HepG2 (cell line): ENCODE results near the gene TAT. TPM values are rescaled to one million over a fixed set of nuclear protein-coding genes. Genes with fewer than 3 reads are reported as not detected.

Experiments
- EEA1 ChIP-seq: sonication (generic); formaldehyde crosslinking; IDR thresholded peaks from 2 replicates; pipeline ENCODE4 v1.5.1; 2020; ENCODE audit warnings: mild to moderate bottlenecking, missing genetic modification reagents, borderline replicate concordance
- EP300 ChIP-seq, 3 experiments: sonication (generic) in 1 of 3; formaldehyde crosslinking in 1 of 3; IDR thresholded peaks; 2 replicates each; pipeline versions ENCODE4 v1.5.1 to v1.6.1; 2011 to 2020; ENCODE audit warnings: low read depth in 2 of 3, low read length in 2 of 3, borderline replicate concordance in 1 of 3, improper control_type of control experiment in 1 of 3, mild to moderate bottlenecking in 1 of 3, missing genetic modification reagents in 1 of 3, moderate library complexity in 1 of 3
- HMGA1 ChIP-seq: sonication (generic); formaldehyde crosslinking; conservative IDR thresholded peaks from 2 replicates; pipeline ENCODE4 v1.4.0; 2020; ENCODE audit warnings: missing genetic modification reagents
- MATR3 ChIP-seq: sonication (generic); formaldehyde crosslinking; IDR thresholded peaks from 2 replicates; pipeline ENCODE4 v1.4.0; 2020; ENCODE audit warnings: missing genetic modification reagents
- MIER3 ChIP-seq: IDR thresholded peaks from 2 replicates; pipeline ENCODE4 v1.6.1; 2016; ENCODE audit warnings: missing compliant biosample characterization, borderline replicate concordance
- PHF5A ChIP-seq: IDR thresholded peaks from one replicate; pipeline ENCODE4 v1.6.1; 2018; ENCODE audit warnings: low read depth, missing genetic modification reagents; ENCODE audit not compliant: unreplicated experiment
- SNAI1 ChIP-seq: sonication (generic); formaldehyde crosslinking; IDR thresholded peaks from 2 replicates; pipeline ENCODE4 v1.5.0; 2020; ENCODE audit warnings: mild to moderate bottlenecking, missing genetic modification reagents, borderline replicate concordance
- SRSF1 ChIP-seq: fragments of 200-400 bp; formaldehyde crosslinking; optimal IDR thresholded peaks from 2 replicates; pipeline ENCODE3; 2017; ENCODE audit warnings: mild to moderate bottlenecking, low read depth, low read length, moderate library complexity
- SSRP1 ChIP-seq: IDR thresholded peaks from 2 replicates; pipeline ENCODE4 v1.6.1; 2016; ENCODE audit warnings: control low read depth
- TBL1XR1 ChIP-seq: fragments of 150-350 bp; IDR thresholded peaks from 2 replicates; pipeline ENCODE4 v1.6.1; 2014; ENCODE audit warnings: borderline replicate concordance, low read length; ENCODE audit not compliant: partially characterized antibody
- U2AF1 ChIP-seq: fragments of 200-400 bp; formaldehyde crosslinking; optimal IDR thresholded peaks from 2 replicates; pipeline ENCODE3; 2017; ENCODE audit warnings: mild to moderate bottlenecking, low read depth, low read length
- ZFP36L2 ChIP-seq: sonication (generic); formaldehyde crosslinking; IDR thresholded peaks from 2 replicates; pipeline ENCODE4 v1.4.0; 2020; ENCODE audit warnings: missing genetic modification reagents
- ZNF235 ChIP-seq: sonication (generic); formaldehyde crosslinking; IDR thresholded peaks from 2 replicates; pipeline ENCODE4 v1.8.1; 2023; ENCODE audit warnings: mild to moderate bottlenecking, missing genetic modification reagents, borderline replicate concordance
- ZNF350 ChIP-seq: sonication (generic); formaldehyde crosslinking; IDR thresholded peaks from 2 replicates; pipeline ENCODE4 v1.4.0; 2020; ENCODE audit warnings: mild to moderate bottlenecking, low read depth, missing genetic modification reagents, borderline replicate concordance
- ZNF496 ChIP-seq: sonication (generic); formaldehyde crosslinking; IDR thresholded peaks from 2 replicates; pipeline ENCODE4 v1.8.1; 2023; ENCODE audit warnings: mild to moderate bottlenecking, moderate library complexity, missing genetic modification reagents; ENCODE audit not compliant: insufficient replicate concordance
- ZNF547 ChIP-seq: sonication (generic); formaldehyde crosslinking; IDR thresholded peaks from 2 replicates; pipeline ENCODE4 v1.5.1; 2020; ENCODE audit warnings: mild to moderate bottlenecking, missing genetic modification reagents
- ZSCAN21 ChIP-seq: sonication (generic); formaldehyde crosslinking; IDR thresholded peaks from 2 replicates; pipeline ENCODE4 v1.8.0; 2022; ENCODE audit warnings: mild to moderate bottlenecking, missing genetic modification reagents, moderate library complexity, borderline replicate concordance
- ZSCAN25 ChIP-seq: sonication (generic); formaldehyde crosslinking; IDR thresholded peaks from 2 replicates; pipeline ENCODE4 v1.8.0; 2022; ENCODE audit warnings: mild to moderate bottlenecking, missing genetic modification reagents
- polyA plus RNA-seq, 8 experiments: library from polyadenylated mRNA; depleted of rRNA in 3 of 8; stranded (reverse) in 7 of 8; unstranded in 1 of 8; fragments of >200 nt; fragmentation: Illumina TruSeq in 4 of 8; extraction: Trizol in 4 of 8; gene quantifications; 2 replicates each; pipeline versions ENCODE4 v1.2.1 to v1.2.3, GENCODE V29; 2011 to 2016; ENCODE audit warnings: low read depth in 4 of 8, missing spikeins in 1 of 8, mixed read lengths in 1 of 8; ENCODE audit not compliant: insufficient read depth in 1 of 8
- total RNA-seq, 5 experiments: library from RNA; depleted of rRNA; stranded (reverse); fragments of >200 nt; fragmentation: Illumina TruSeq; extraction: Trizol; gene quantifications; 2 replicates each; pipeline ENCODE4 v1.2.3, GENCODE V29; 2016; ENCODE audit warnings: low read depth in 1 of 5
- TF ChIP-seq, protein P1 (sequence below): sonication (generic); formaldehyde crosslinking; IDR thresholded peaks from 2 replicates; pipeline ENCODE4 v1.4.0; 2020; ENCODE audit warnings: missing genetic modification reagents
- TF ChIP-seq, protein P2 (sequence below): sonication (generic); formaldehyde crosslinking; IDR thresholded peaks from 2 replicates; pipeline ENCODE4 v1.8.1; 2023; ENCODE audit warnings: missing genetic modification reagents, inconsistent platforms, borderline replicate concordance
- TF ChIP-seq, protein P3 (sequence below): sonication (generic); formaldehyde crosslinking; IDR thresholded peaks from 2 replicates; pipeline ENCODE4 v1.4.0; 2020; ENCODE audit warnings: missing genetic modification reagents
- TF ChIP-seq, protein P4 (sequence below): sonication (generic); formaldehyde crosslinking; IDR thresholded peaks from 2 replicates; pipeline ENCODE4 v1.5.0; 2020; ENCODE audit warnings: mild to moderate bottlenecking, missing genetic modification reagents, moderate library complexity
- TF ChIP-seq, protein P5 (sequence below): sonication (generic); formaldehyde crosslinking; conservative IDR thresholded peaks from 2 replicates; pipeline ENCODE4 v1.4.0; 2020; ENCODE audit warnings: missing genetic modification reagents

The TAT gene
- total and polyA plus RNA-seq, 2 of the 13 experiments (the other 11 are each of a cell fraction or from before 2014, with no cell fraction given): 1.6 to 5.8 TPM

DNA sequence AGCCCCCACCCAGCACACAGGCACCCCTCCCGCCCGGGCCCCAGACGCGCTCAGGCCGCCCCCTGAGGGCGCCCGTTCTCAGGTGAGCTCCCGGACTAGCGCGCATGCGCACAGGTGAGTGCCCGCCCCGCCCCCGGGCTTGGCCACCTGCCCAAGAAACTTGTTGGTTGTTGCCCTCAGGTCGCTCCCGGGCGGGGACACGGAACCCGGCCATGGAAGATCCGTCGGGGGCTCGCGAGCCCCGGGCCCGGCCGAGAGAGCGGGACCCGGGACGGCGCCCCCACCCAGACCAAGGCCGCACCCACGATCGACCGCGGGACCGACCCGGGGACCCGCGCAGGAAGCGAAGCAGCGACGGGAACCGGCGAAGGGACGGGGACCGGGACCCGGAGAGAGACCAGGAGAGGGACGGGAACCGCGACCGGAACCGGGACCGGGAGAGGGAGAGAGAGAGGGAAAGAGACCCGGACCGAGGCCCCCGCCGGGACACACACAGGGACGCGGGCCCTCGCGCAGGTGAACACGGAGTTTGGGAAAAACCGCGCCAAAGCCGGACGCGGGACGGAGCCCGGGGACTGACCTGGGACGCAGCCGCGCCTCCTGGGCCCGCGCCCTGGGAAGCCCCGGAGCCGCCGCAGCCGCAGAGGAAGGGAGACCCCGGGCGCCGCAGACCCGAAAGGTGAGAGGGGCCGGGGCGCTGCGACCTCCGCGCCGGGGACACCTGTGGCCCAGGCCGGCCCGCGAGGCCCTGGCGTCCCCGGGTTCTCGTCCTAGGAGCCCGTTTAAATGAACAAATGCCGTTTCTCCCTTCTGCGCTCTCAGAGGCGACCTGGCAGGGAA lies 49.3 kb upstream of the TAT start, which contains the start of gene MARVELD3 (continued):
- TF ChIP-seq MATR3 (CRISPR knock-in tag) (no peak), SRSF1 (peak; percentile 64), EEA1 (CRISPR knock-in tag) (no peak), SSRP1 (CRISPR knock-in tag) (no peak), ZNF350 (0 out of 2 replicates have a peak, but pooled peaks have one; percentile 30), ZNF547 (peak; percentile 42; the same call in 1 of the 2 replicates), ZSCAN25 (no peak), ZSCAN21 (peak; percentile 82), EP300 (IDR thresholded peaks at IDR 0.05; ENCODE audit: low read depth in 2 of 2, low read length in 2 of 2) (no peak), EP300 (CRISPR knock-in tag; IDR thresholded peaks at IDR 0.05; ENCODE audit: borderline replicate concordance) (0 out of 2 replicates have a peak, but pooled peaks have one; percentile 9), ZNF235 (CRISPR knock-in tag) (peak; percentile 82; the same call in 1 of the 2 replicates), TBL1XR1 (no peak), ZFP36L2 (CRISPR knock-in tag) (no peak), ZNF496 (CRISPR knock-in tag) (no peak), U2AF1 (no peak), PHF5A (CRISPR knock-in tag) (no peak), HMGA1 (no peak), MIER3 (no peak), SNAI1 (CRISPR knock-in tag) (0 out of 2 replicates have a peak, but pooled peaks have one; percentile 22)
- TF ChIP-seq, protein P1, sequence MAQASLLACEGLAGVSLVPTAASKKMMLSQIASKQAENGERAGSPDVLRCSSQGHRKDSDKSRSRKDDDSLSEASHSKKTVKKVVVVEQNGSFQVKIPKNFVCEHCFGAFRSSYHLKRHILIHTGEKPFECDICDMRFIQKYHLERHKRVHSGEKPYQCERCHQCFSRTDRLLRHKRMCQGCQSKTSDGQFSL (CRISPR knock-in tag): no peak
- TF ChIP-seq, protein P2, sequence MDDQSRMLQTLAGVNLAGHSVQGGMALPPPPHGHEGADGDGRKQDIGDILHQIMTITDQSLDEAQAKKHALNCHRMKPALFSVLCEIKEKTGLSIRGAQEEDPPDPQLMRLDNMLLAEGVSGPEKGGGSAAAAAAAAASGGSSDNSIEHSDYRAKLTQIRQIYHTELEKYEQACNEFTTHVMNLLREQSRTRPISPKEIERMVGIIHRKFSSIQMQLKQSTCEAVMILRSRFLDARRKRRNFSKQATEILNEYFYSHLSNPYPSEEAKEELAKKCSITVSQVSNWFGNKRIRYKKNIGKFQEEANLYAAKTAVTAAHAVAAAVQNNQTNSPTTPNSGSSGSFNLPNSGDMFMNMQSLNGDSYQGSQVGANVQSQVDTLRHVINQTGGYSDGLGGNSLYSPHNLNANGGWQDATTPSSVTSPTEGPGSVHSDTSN (CRISPR knock-in tag): no peak
- TF ChIP-seq, protein P3, sequence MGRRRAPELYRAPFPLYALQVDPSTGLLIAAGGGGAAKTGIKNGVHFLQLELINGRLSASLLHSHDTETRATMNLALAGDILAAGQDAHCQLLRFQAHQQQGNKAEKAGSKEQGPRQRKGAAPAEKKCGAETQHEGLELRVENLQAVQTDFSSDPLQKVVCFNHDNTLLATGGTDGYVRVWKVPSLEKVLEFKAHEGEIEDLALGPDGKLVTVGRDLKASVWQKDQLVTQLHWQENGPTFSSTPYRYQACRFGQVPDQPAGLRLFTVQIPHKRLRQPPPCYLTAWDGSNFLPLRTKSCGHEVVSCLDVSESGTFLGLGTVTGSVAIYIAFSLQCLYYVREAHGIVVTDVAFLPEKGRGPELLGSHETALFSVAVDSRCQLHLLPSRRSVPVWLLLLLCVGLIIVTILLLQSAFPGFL (CRISPR knock-in tag): no peak
- TF ChIP-seq, protein P4, sequence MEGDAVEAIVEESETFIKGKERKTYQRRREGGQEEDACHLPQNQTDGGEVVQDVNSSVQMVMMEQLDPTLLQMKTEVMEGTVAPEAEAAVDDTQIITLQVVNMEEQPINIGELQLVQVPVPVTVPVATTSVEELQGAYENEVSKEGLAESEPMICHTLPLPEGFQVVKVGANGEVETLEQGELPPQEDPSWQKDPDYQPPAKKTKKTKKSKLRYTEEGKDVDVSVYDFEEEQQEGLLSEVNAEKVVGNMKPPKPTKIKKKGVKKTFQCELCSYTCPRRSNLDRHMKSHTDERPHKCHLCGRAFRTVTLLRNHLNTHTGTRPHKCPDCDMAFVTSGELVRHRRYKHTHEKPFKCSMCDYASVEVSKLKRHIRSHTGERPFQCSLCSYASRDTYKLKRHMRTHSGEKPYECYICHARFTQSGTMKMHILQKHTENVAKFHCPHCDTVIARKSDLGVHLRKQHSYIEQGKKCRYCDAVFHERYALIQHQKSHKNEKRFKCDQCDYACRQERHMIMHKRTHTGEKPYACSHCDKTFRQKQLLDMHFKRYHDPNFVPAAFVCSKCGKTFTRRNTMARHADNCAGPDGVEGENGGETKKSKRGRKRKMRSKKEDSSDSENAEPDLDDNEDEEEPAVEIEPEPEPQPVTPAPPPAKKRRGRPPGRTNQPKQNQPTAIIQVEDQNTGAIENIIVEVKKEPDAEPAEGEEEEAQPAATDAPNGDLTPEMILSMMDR (CRISPR knock-in tag): peak; percentile 61
- TF ChIP-seq, protein P5, sequence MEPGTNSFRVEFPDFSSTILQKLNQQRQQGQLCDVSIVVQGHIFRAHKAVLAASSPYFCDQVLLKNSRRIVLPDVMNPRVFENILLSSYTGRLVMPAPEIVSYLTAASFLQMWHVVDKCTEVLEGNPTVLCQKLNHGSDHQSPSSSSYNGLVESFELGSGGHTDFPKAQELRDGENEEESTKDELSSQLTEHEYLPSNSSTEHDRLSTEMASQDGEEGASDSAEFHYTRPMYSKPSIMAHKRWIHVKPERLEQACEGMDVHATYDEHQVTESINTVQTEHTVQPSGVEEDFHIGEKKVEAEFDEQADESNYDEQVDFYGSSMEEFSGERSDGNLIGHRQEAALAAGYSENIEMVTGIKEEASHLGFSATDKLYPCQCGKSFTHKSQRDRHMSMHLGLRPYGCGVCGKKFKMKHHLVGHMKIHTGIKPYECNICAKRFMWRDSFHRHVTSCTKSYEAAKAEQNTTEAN: 0 out of 2 replicates have a peak, but pooled peaks have one; percentile 29
